Activated CD4-positive, alpha-beta T cell treated with anti-CD3 and anti-CD28 coated beads, Interleukin-2, amount 50 U/mL, for 48 hours (primary cell): ENCODE results near the gene MYO1C.

Experiments used
- DNase-seq, 2 experiments: peaks; one replicate each; pipeline ENCODE4 v3.0.0-alpha.2; 2020

MYO1C gene

DNA sequence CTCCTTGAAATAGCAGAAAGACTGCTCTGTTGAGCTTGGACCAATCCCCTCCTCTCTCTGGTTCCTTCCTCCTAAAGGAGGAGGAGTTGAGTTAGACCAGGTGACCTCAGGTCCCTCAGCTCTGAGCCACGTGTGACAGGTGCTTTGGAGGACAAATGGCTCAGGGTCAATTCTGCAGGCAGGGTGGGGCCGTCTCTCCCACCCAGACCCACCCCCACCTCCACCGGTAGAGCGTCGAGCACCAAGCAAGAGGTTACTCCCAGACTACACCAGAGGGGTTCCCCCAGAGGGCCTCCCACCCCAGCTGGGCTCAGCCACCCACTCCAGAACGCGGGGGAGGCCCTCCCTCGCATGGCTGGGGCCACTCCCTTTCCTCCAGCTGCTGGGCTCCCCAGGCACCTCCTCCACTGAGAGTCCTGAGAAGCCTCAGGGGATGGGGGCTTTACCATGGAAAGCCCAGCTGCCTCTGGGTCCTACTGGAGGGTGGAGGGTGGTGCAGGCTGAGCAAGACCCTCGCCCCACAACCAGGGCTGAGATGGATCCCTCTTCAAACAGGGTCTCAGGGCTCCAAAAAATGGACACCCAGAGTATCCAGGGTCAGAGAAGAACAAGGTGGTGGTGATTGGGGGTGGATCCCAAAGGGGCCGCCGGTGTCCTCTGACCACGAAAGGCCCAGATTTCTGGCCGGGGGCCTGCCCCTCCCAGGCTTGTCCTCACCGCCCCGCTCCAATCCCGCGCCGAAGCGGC is 7.6 kb downstream of the MYO1C start:
- DNase-seq = peak; percentile 25 to 29

GRCh38 chr17:1484060-1484535 is 8.4 kb downstream of the MYO1C start:
- DNase-seq = no peak

DNA sequence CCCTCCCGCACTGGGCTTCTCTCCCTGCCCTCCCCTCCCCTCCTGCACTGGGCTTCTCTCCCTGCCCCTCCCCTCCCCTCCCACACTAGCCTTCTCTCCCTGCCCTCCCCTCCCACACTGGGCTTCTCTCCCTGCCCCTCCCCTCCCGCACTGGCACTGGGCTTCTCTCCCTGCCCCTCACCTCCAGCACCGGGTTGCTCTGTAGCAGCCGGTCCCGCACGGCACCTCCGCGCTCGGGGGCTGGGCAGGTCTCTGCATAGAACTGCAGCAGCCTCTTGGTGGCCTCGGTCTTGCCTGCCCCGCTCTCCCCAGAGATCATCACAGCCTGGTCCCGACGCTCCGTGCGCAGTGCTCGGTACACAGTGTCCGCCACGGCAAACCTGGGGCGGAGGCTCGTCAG is 9.8 kb downstream of the MYO1C start:
- DNase-seq = no peak

DNA sequence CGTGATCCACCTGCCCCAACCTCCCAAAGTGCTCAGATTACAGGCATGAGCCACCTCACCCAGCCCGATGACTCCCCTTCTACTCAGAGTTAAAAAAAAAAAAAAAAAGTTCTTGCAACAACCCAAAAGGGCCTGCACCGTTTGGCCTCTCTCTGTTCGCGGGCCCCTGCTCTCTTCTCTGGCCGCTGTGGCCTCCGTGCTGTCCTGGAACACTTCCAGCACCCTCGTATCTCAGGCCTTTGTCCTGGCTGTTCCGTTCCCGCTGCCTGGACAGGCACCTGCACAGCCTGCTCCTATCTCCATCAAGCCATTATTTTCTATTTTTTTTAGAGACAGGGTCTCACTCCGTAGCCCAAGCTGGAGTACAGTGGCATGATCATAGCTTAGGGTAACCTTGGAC is 10.8 kb downstream of the MYO1C start:
- no peak for DNase-seq

- no peak for DNase-seq
Measured at GRCh38 chr17:1480747-1481465, 11.6 kb downstream of the MYO1C start.

GRCh38 chr17:1478418-1478817 is 14.1 kb downstream of the MYO1C start:
- DNase-seq = no peak

DNA sequence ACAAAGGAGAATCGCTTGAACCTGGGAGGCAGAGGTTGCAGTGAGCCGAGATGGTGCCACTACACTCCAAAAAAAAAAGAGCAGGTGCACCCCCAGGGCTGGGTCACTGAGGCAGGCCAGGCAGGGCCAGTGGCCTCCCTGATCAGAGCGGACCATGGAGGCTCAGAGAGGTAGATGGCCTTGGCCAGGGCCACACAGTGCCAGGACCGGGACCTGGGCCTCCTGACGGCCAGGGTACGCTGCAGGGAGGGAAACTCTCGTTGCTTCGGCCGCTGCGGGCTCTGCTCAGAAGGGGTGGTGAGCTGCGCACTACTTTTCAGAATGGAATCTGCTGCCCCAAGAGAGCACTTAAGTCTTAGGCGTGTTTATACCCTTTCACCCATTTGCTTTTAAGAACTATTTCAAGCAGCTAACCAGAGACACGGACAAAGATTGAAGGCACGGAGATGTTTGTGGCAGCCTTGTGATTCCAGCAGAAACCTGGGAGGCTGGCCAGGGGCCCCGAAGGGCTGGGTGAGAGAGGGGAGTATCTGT is 17.1 kb downstream of the MYO1C start:
- DNase-seq = no peak

DNA sequence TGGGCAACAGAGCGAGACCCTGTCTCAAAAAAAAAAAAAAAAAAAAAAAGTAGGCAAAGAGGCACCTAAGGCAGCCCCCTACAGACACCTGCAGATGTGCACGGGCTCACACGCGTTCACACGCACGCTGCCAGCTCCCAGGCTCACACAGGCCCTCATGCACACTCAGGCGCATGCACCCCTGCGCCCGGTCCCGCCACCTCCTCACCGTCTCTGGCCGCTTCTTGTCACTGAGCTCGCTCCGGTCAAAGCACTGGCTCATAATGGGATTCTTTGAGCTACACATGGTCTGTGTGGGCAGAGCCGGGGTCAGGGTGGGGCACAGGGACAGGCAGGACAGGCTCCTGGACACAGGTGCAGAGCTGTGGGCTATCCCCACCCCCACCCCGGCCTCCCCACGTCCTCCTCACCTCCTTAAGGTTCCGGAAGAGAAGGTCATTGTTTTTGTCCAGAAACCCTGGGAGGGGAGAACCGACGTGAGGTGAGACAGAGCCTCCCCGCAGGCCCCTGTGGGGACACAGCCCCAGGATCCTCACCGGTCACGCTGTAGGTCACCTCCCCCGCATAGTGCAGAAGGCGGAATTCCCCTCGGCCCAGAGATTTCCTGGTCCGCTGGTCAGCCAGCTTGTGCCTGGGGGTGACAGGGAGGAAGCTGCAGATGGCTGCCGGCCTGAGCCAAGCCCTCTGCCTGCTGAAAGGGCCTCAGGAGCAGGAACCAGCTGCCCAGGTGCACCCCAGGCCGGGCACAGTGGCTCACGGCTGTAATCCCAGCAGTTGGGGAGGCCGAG is 17.9 kb downstream of the MYO1C start:
- DNase-seq = no peak

DNA sequence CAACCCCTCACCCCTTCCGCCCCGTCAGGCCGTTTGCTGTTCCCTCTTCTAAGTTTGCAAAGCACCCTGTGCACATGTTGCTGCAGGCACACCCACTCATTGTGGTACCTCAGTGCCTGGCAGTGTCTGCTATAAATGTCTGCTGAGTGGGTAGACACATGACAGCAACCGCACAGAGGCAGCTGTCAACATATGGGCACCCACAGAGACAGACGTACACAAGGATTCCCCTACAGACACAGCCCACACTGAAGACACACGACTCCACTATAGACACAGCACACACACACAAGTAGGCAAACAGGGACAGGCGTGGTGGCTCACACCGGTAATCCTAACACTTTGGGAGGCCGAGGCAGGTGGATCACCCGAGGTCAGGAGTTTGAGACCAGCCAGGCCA is 18.6 kb downstream of the MYO1C start:
- no peak for DNase-seq

GRCh38 chr17:1473170-1473569 is 19.3 kb downstream of the MYO1C start:
- DNase-seq = peak; percentile 19 to 34

GRCh38 chr17:1471911-1472821 is 20.3 kb downstream of the MYO1C start:
- no peak for DNase-seq

DNA sequence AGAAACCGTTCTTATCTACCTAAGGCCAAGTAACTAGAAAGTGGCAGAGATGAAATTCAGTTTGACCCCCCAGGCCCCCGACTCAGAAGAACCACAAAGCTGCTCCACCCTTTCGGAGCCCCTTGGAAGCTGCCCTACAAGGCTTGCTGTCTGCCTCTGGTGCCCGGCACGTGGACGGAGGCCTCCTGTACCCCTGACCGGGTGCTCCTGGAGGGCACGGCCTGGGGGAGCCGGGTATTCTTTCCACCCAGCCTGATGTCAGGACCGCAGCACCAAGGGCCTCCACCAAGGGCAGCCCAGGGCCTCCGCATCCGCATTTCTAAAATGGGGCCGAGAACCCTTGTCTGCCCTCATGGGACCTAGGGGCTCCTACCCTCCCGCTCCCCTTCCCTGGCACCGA is 21.0 kb downstream of the MYO1C start:
- DNase-seq = no peak

DNA sequence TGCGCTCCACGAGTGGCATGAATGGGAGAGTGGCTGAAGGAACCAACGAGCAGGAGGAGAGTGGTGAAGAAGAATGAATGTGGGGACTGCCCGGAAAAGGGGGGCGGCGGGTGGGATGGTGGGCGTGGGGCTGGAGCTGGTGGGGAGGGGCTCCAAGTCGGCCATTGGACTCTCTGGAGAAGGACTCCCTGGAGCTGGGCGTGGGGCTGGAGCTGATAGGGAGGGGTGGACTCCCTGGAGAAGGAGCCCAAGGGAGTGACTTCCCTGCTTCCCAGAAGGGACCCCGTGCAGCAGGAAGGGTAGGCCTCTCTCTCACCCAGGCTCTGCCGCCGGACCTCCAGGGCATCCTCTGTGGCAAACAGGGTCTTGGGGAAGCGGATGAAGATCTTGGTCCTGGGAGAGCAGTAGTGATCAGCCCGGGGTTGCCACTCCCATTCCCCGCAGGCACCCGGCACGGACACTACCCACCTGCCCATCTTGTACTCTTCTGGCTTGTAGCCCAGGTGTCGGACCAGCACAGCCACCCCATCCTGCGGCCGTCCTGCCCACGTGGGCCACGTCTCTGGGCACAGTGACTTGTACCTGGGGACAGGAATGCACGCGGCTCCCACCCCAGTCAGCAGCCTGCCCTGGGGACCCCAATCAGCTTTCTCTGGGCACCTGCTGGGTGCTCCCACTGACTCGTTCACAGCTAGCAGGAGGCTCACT is 21.6 kb downstream of the MYO1C start:
- no peak for DNase-seq

GRCh38 chr17:1470071-1470754 is 22.3 kb downstream of the MYO1C start:
- DNase-seq = no peak

GRCh38 chr17:1469231-1469852 is 23.1 kb downstream of the MYO1C start:
- DNase-seq = no peak

DNA sequence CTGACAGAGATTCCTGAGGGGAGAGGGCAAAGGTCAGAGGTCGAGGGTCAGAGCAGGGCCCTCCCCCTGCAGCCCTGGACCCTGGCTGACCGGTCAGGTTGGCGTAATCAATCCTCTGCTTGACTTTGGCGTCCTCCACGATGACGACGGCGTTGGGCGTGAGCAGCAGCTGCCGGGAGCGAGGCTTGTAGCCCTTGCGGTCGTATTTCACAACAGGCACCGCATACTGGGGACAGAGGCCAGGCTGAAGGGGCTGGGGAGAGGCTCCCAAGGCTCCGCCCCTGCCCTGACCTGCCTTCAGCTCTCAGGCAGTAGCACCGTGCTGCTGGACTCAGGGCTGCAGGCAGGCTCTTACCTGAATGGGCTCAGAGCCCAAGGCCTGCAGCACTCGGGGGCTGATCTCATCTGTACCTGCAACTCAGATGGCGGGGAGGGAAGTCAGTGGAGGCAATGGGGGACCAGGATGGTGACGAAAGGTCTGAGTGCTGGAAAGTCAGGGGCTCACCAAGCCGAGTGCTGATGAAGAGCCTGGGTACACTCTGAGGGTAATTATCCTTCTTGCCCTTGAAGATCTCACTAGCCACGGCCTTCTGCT is 24.5 kb downstream of the MYO1C start:
- DNase-seq = no peak

DNA sequence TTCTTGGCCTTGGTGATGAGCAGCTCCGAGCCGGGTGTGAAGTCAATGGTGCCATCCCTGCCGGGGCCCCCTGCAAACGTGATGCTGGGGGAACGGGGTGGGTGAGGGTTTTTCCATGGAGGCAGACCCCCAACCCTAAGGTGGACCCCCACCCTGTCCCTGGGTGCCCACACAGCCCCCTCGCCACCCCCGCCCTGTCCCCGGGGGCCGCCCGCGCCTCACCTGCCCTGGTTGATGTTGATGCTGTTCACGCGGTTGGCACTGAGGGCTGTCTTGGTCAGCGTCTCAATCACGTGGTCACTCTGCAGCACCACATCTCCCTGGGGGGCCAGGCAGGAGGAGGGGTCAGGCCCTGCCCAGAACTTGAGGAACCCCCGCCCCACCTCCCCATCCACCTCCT is 25.2 kb downstream of the MYO1C start:
- no peak for DNase-seq

- DNase-seq = no peak
Measured at GRCh38 chr17:1464186-1464585, 28.3 kb downstream of the MYO1C start.

GRCh38 chr17:1462164-1463112 is 30.0 kb downstream of the MYO1C start:
- peak; percentile 14 to 24 for DNase-seq
